ENCODE measurements around the gene HGD. TPM values are rescaled to one million over a fixed set of nuclear protein-coding genes. Genes with fewer than 3 reads are reported as not detected.

Gene HGD
- polyA plus RNA-seq, 1 donor (not counting 4 experiments of a cell fraction or from before 2014, with no cell fraction given), result not detected

GRCh38 chr3:120599211-120599610 is 82.8 kb downstream of the HGD start:
- peaks cover 25% of the 10 kb centered on the region for H3K79me2 ChIP-seq (ENCODE audit: control insufficient read depth, insufficient read depth, low read length)
- no peak overlapping the region for H3K9ac ChIP-seq (ENCODE audit: control insufficient read depth, extremely low read depth, insufficient read depth, low read length)
- H3K9me1 ChIP-seq (ENCODE audit: control insufficient read depth, extremely low read depth, insufficient read depth, low read length), result no peaks in the 10 kb centered on the region
- no peaks in the 10 kb centered on the region for H3K4me1 ChIP-seq (ENCODE audit: control insufficient read depth, extremely low read depth, insufficient read depth, low read length)
- FAIRE-seq (no peak), DNase-seq (ENCODE audit: low read depth, low spot score) (no peak)
- no peak overlapping the region for H3K27ac ChIP-seq (ENCODE audit: control insufficient read depth, insufficient read depth, low read length)
- H3K4me3 ChIP-seq (ENCODE audit: control insufficient read depth in 2 of 3, extremely low read depth in 1 of 3, insufficient read depth in 2 of 3, low read depth in 1 of 3, low read length in 3 of 3), result no peak overlapping the region
- no peaks in the 10 kb centered on the region for H3K27me3 ChIP-seq (ENCODE audit: control insufficient read depth, extremely low read depth, insufficient read depth, low read length)
- H2AFZ ChIP-seq (ENCODE audit: control insufficient read depth, low read length), result no peak overlapping the region
- no peaks in the 10 kb centered on the region for H4K20me1 ChIP-seq (ENCODE audit: control insufficient read depth, extremely low read depth, insufficient read depth, low read length)
- H3K36me3 ChIP-seq (ENCODE audit: control insufficient read depth in 2 of 2, extremely low read depth in 1 of 2, insufficient read depth in 2 of 2, low read length in 2 of 2), result peaks cover 8 to 9% of the 10 kb centered on the region in 2 experiments
- TF ChIP-seq CTCF (optimal IDR thresholded peaks at IDR 0.05 in 1 of 3, IDR thresholded peaks at IDR 0.05 in 1 of 3, conservative IDR thresholded peaks at IDR 0.05 in 1 of 3; ENCODE audit: extremely low read depth in 1 of 3, insufficient read depth in 2 of 3, low read length in 3 of 3), result no peak
- no peak for TF ChIP-seq EZH2 (IDR thresholded peaks at IDR 0.05; ENCODE audit: low read length)
- dilution Hi-C loops (cut with MboI; ENCODE audit: extremely low pct_ligation_motif_present, low sequenced_read_pairs), result no loop called here
- no peaks in the 10 kb centered on the region for H3K9me3 ChIP-seq (ENCODE audit: control insufficient read depth, low read depth, low read length)
- H3K4me2 ChIP-seq (ENCODE audit: control insufficient read depth, extremely low read depth, insufficient read depth, low read depth, low read length), result no peak overlapping the region

- Histone ChIP-seq H3K79me2 (ENCODE audit: control insufficient read depth, insufficient read depth, low read length) (peaks cover 25% of the 10 kb centered on the region), H3K4me2 (ENCODE audit: control insufficient read depth, extremely low read depth, insufficient read depth, low read depth, low read length) (peak overlapping the region; percentile 67), H2AFZ (ENCODE audit: control insufficient read depth, low read length) (no peak overlapping the region), H3K4me3 (ENCODE audit: control insufficient read depth in 2 of 3, extremely low read depth in 1 of 3, insufficient read depth in 2 of 3, low read depth in 1 of 3, low read length in 3 of 3) (peak overlapping the region; percentile 44 to 95 (median 64)), H3K9ac (ENCODE audit: control insufficient read depth, extremely low read depth, insufficient read depth, low read length) (no peak overlapping the region), H3K36me3 (ENCODE audit: control insufficient read depth in 2 of 2, extremely low read depth in 1 of 2, insufficient read depth in 2 of 2, low read length in 2 of 2) (peaks cover 5 to 6% of the 10 kb centered on the region in 2 experiments), H4K20me1 (ENCODE audit: control insufficient read depth, extremely low read depth, insufficient read depth, low read length) (no peaks in the 10 kb centered on the region), H3K9me3 (ENCODE audit: control insufficient read depth, low read depth, low read length) (no peaks in the 10 kb centered on the region), H3K27ac (ENCODE audit: control insufficient read depth, insufficient read depth, low read length) (no peak overlapping the region), H3K27me3 (ENCODE audit: control insufficient read depth, extremely low read depth, insufficient read depth, low read length) (no peaks in the 10 kb centered on the region), H3K9me1 (ENCODE audit: control insufficient read depth, extremely low read depth, insufficient read depth, low read length) (no peaks in the 10 kb centered on the region), H3K4me1 (ENCODE audit: control insufficient read depth, extremely low read depth, insufficient read depth, low read length) (no peaks in the 10 kb centered on the region)
- dilution Hi-C loops (cut with MboI; ENCODE audit: extremely low pct_ligation_motif_present, low sequenced_read_pairs), result no loop called here
- FAIRE-seq (no peak), DNase-seq (ENCODE audit: low read depth, low spot score) (no peak)
- TF ChIP-seq EZH2 (IDR thresholded peaks at IDR 0.05; ENCODE audit: low read length) (no peak), CTCF (optimal IDR thresholded peaks at IDR 0.05 in 1 of 3, IDR thresholded peaks at IDR 0.05 in 1 of 3, conservative IDR thresholded peaks at IDR 0.05 in 1 of 3; ENCODE audit: extremely low read depth in 1 of 3, insufficient read depth in 2 of 3, low read length in 3 of 3) (no peak)
Observed at GRCh38 chr3:120597445-120598049, 84.5 kb downstream of the HGD start.
